Vagina (tissue), 2 donors: ENCODE data around the gene HADHA. TPM values are rescaled to one million over a fixed set of nuclear protein-coding genes. Genes with fewer than 3 reads are reported as not detected.
"Not testable (repeated sequence)": the region's sequence is repeated elsewhere in the genome, so short reads cannot be mapped to it uniquely, and the experiment has no call there.

Experiments used
- DNase-seq, 2 donors: peaks; one replicate each; pipeline ENCODE4 v3.0.0-alpha.2; 2017; ENCODE audit errors: extremely low spot score in 2 of 2
- H3K27ac ChIP-seq: fragments of 200-600 bp; sonication (generic); one replicate; pipeline ENCODE4 v1.5.1; 2019
- H3K27me3 ChIP-seq: fragments of 200-600 bp; sonication (generic); one replicate; pipeline ENCODE4 v1.5.1; 2019
- H3K36me3 ChIP-seq, 2 donors: fragments of 200-600 bp; sonication (generic); one replicate each; pipeline ENCODE4 v1.5.1; 2017 to 2019
- H3K4me1 ChIP-seq: fragments of 200-600 bp; sonication (generic); one replicate; pipeline ENCODE4 v1.5.1; 2019
- H3K4me3 ChIP-seq, 2 donors: fragments of 200-600 bp; sonication (generic); 1 replicate in 1 of 2; 2 replicates in 1 of 2; pipeline ENCODE4 v1.5.1; 2016 to 2019
- H3K9me3 ChIP-seq: fragments of 200-600 bp; sonication (generic); one replicate; pipeline ENCODE4 v1.5.1; 2019
- CTCF ChIP-seq, 3 experiments: fragments of 450-650 bp in 2 of 3; fragments of 200-600 bp in 1 of 3; sonication (generic) in 1 of 3; IDR thresholded peaks; one replicate each; pipeline ENCODE4 v1.5.1; 2017 to 2019; ENCODE audit warnings: antibody characterized with exemption in 3 of 3, mild to moderate bottlenecking in 2 of 3, moderate library complexity in 2 of 3
- POLR2A ChIP-seq, 2 donors: fragments of 450-650 bp; IDR thresholded peaks; one replicate each; pipeline ENCODE4 v1.6.1; 2017; ENCODE audit warnings: antibody characterized with exemption in 2 of 2, mild to moderate bottlenecking in 2 of 2, moderate library complexity in 2 of 2
- POLR2AphosphoS5 ChIP-seq, 2 donors: sonication (generic); formaldehyde crosslinking; IDR thresholded peaks; one replicate each; pipeline ENCODE4 v1.9.0; 2017; ENCODE audit warnings: antibody characterized with exemption in 2 of 2, mild to moderate bottlenecking in 2 of 2, low read depth in 1 of 2; ENCODE audit not compliant: insufficient read depth in 1 of 2
- intact Hi-C: fragments of 100-400 bp; cut with DNase I; formaldehyde crosslinking; loops from one replicate; pipeline ENCODE4 v1.15.1; 2023
- total RNA-seq: library from RNA; depleted of rRNA; stranded (reverse); fragments of >200 nt; gene quantifications from one replicate; pipeline ENCODE4 v1.2.3, GENCODE V29; 2016

Gene HADHA
- total RNA-seq, 1 donor from 2014 or later = 124 TPM

- H3K4me3 ChIP-seq = no peak overlapping the region
- peak overlapping the region; percentile 69 for H3K27ac ChIP-seq
- DNase-seq = no peak
- H3K27me3 ChIP-seq = no peaks in the 10 kb centered on the region
- H3K36me3 ChIP-seq = peaks cover 0 to 17% of the 10 kb centered on the region in 2 donors
- intact Hi-C loops = no loop called here
- peaks cover 31% of the 10 kb centered on the region for H3K4me1 ChIP-seq
- H3K9me3 ChIP-seq = no peaks in the 10 kb centered on the region
- TF ChIP-seq CTCF (IDR thresholded peaks at IDR 0.05) (no peak), POLR2AphosphoS5 (IDR thresholded peaks at IDR 0.05; ENCODE audit: insufficient read depth in 1 of 2, low read depth in 1 of 2) (no peak), POLR2A (IDR thresholded peaks at IDR 0.05) (no peak)
These were observed 29.1 kb upstream of the HADHA start for GRCh38 chr2:26273501-26273900.

- H3K27ac ChIP-seq = no peak overlapping the region
These were observed 25.9 kb upstream of the HADHA start for GRCh38 chr2:26270373-26270772.

GRCh38 chr2:26269571-26270158 lies 25.2 kb upstream of the HADHA start:
- DNase-seq = no peak
- Histone ChIP-seq H3K27me3 (no peaks in the 10 kb centered on the region), H3K9me3 (no peaks in the 10 kb centered on the region), H3K4me1 (peaks cover 20% of the 10 kb centered on the region), H3K27ac (no peak overlapping the region), H3K4me3 (no peak overlapping the region), H3K36me3 (peaks cover 0 to under 1% of the 10 kb centered on the region in 2 donors)
- peak in 1 of 2 donors; percentile 21 for TF ChIP-seq POLR2AphosphoS5 (IDR thresholded peaks at IDR 0.05; ENCODE audit: insufficient read depth in 1 of 2, low read depth in 1 of 2)
- no peak for TF ChIP-seq POLR2A (IDR thresholded peaks at IDR 0.05)
- intact Hi-C loops = no loop called here

More at GRCh38 chr2:26270373-26270772, 25.9 kb upstream of the HADHA start:
- DNase-seq = no peak
- no peaks in the 10 kb centered on the region for H3K36me3 ChIP-seq
- peaks cover 27% of the 10 kb centered on the region for H3K4me1 ChIP-seq
- no peak overlapping the region for H3K4me3 ChIP-seq
- intact Hi-C loops = no loop called here
- TF ChIP-seq POLR2AphosphoS5 (IDR thresholded peaks at IDR 0.05; ENCODE audit: insufficient read depth in 1 of 2, low read depth in 1 of 2) = no peak
- TF ChIP-seq CTCF (IDR thresholded peaks at IDR 0.05) = no peak
- TF ChIP-seq POLR2A (IDR thresholded peaks at IDR 0.05) = no peak
- H3K27me3 ChIP-seq = no peaks in the 10 kb centered on the region
- no peaks in the 10 kb centered on the region for H3K9me3 ChIP-seq

- H3K9me3 ChIP-seq, H3K4me3 ChIP-seq, DNase-seq, intact Hi-C loops, H3K27me3 ChIP-seq, H3K36me3 ChIP-seq, H3K27ac ChIP-seq: not testable (repeated sequence)
- H3K4me1 ChIP-seq = peaks cover 12% of the 10 kb centered on the region
These were observed 24.4 kb upstream of the HADHA start for GRCh38 chr2:26268670-26269385.

GRCh38 chr2:26268213-26268612 lies 23.8 kb upstream of the HADHA start:
- no peak for DNase-seq
- Histone ChIP-seq H3K36me3 (peaks cover 0 to 4% of the 10 kb centered on the region in 2 donors), H3K27me3 (no peaks in the 10 kb centered on the region), H3K4me3 (no peak overlapping the region), H3K27ac (no peak overlapping the region), H3K4me1 (peaks cover 6% of the 10 kb centered on the region), H3K9me3 (no peaks in the 10 kb centered on the region)
- TF ChIP-seq POLR2A (IDR thresholded peaks at IDR 0.05) = no peak
- TF ChIP-seq POLR2AphosphoS5 (IDR thresholded peaks at IDR 0.05; ENCODE audit: insufficient read depth in 1 of 2, low read depth in 1 of 2) = no peak
- no peak for TF ChIP-seq CTCF (IDR thresholded peaks at IDR 0.05)
- intact Hi-C loops = no loop called here

- H3K36me3 ChIP-seq = peaks cover 0 to 35% of the 10 kb centered on the region in 2 donors
- H3K9me3 ChIP-seq, H3K27ac ChIP-seq, H3K4me1 ChIP-seq, H3K4me3 ChIP-seq, DNase-seq, intact Hi-C loops, H3K27me3 ChIP-seq: not testable (repeated sequence)
These were observed 14.4 kb upstream of the HADHA start for GRCh38 chr2:26258836-26259235.
